ENCODE measurements around the gene NPHP3. TPM values are rescaled to one million over a fixed set of nuclear protein-coding genes. Genes with fewer than 3 reads are reported as not detected.

Gene NPHP3
- total and polyA plus RNA-seq, 7 donors: 3.9 to 9.1 (median 6.9) TPM

- no peak for TF ChIP-seq CTCF (IDR thresholded peaks at IDR 0.05)
- H3K9me3 ChIP-seq: no peaks in the 10 kb centered on the region
- WGBS, 3 donors: 81 to 90% (median 85%) methylated on average over 5 of the region's 5 CpGs
- DNase-seq: no peak
- no peak overlapping the region for H3K4me3 ChIP-seq
- H3K27me3 ChIP-seq (ENCODE audit: insufficient read depth in 3 of 3, low read length in 2 of 3): no peaks in the 10 kb centered on the region
- intact Hi-C loops (cut with DNase I): loop anchor here (10.0 kb wide), 2 partner anchors 45 to 945 kb away; partner anchors contain the start of gene UBA5 (in 1 of the 2)
- no peaks in the 10 kb centered on the region for H3K4me1 ChIP-seq
- no peak for ATAC-seq
- peaks cover 0 to 93% of the 10 kb centered on the region in 2 donors for H3K36me3 ChIP-seq (ENCODE audit: insufficient read depth in 1 of 2, low read depth in 1 of 2)
- no peak overlapping the region for H3K27ac ChIP-seq
These were observed 12.4 kb downstream of the NPHP3 start for GRCh38 chr3:132709761-132710160.

GRCh38 chr3:132703733-132704132 lies 18.5 kb downstream of the NPHP3 start:
- intact Hi-C loops (cut with DNase I): loop anchor here in 1 of 2 donors (5.0 to 10.0 kb wide), 2 partner anchors 36 to 951 kb away; no protein-coding TSS in a partner anchor
- no peak for ATAC-seq
- peaks cover 3 to 98% of the 10 kb centered on the region in 2 donors for H3K36me3 ChIP-seq (ENCODE audit: insufficient read depth in 1 of 2, low read depth in 1 of 2)
- no peak overlapping the region for H3K4me3 ChIP-seq
- no peak for DNase-seq
- TF ChIP-seq CTCF (IDR thresholded peaks at IDR 0.05): no peak
- no peaks in the 10 kb centered on the region for H3K9me3 ChIP-seq
- no peaks in the 10 kb centered on the region for H3K27me3 ChIP-seq (ENCODE audit: insufficient read depth in 3 of 3, low read length in 2 of 3)
- no peaks in the 10 kb centered on the region for H3K4me1 ChIP-seq
- WGBS, 3 donors: 65 to 90% (median 71%) methylated on average over 2 of the region's 2 CpGs
- no peak overlapping the region for H3K27ac ChIP-seq

GRCh38 chr3:132695422-132695821 lies 26.8 kb downstream of the NPHP3 start:
- no peaks in the 10 kb centered on the region for H3K4me1 ChIP-seq
- peaks cover 2 to 100% of the 10 kb centered on the region in 2 donors for H3K36me3 ChIP-seq (ENCODE audit: insufficient read depth in 1 of 2, low read depth in 1 of 2)
- DNase-seq: no peak
- WGBS, 3 donors: 92 to 96% (median 94%) methylated on average over 1 of the region's 1 CpG
- no peak for TF ChIP-seq CTCF (IDR thresholded peaks at IDR 0.05)
- no peak overlapping the region for H3K4me3 ChIP-seq
- ATAC-seq: no peak
- H3K27ac ChIP-seq: no peak overlapping the region
- no peaks in the 10 kb centered on the region for H3K27me3 ChIP-seq (ENCODE audit: insufficient read depth in 3 of 3, low read length in 2 of 3)
- H3K9me3 ChIP-seq: no peaks in the 10 kb centered on the region
- intact Hi-C loops (cut with DNase I): loop anchor here in 1 of 2 donors (10.0 kb wide), 1 partner anchor 181 kb away; no protein-coding TSS in a partner anchor

GRCh38 chr3:132694991-132695390 lies 27.2 kb downstream of the NPHP3 start:
- H3K36me3 ChIP-seq (ENCODE audit: insufficient read depth in 1 of 2, low read depth in 1 of 2): peaks cover 2 to 100% of the 10 kb centered on the region in 2 donors
- DNase-seq: no peak
- H3K27ac ChIP-seq: no peak overlapping the region
- no peak overlapping the region for H3K4me3 ChIP-seq
- no peak for ATAC-seq
- WGBS, 3 donors: 69 to 84% (median 81%) methylated on average over 4 of the region's 4 CpGs
- no peaks in the 10 kb centered on the region for H3K27me3 ChIP-seq (ENCODE audit: insufficient read depth in 3 of 3, low read length in 2 of 3)
- no peak for TF ChIP-seq CTCF (IDR thresholded peaks at IDR 0.05)
- intact Hi-C loops (cut with DNase I): loop anchor here in 1 of 2 donors (10.0 kb wide), 1 partner anchor 180 kb away; no protein-coding TSS in a partner anchor
- no peaks in the 10 kb centered on the region for H3K4me1 ChIP-seq
- H3K9me3 ChIP-seq: no peaks in the 10 kb centered on the region

GRCh38 chr3:132690040-132690439 lies 32.2 kb downstream of the NPHP3 start:
- Histone ChIP-seq H3K36me3 (ENCODE audit: insufficient read depth in 1 of 2, low read depth in 1 of 2) (peaks cover 12 to 100% of the 10 kb centered on the region in 2 donors), H3K9me3 (no peaks in the 10 kb centered on the region), H3K27ac (no peak overlapping the region), H3K4me1 (no peaks in the 10 kb centered on the region), H3K27me3 (ENCODE audit: insufficient read depth in 3 of 3, low read length in 2 of 3) (no peaks in the 10 kb centered on the region), H3K4me3 (no peak overlapping the region)
- no peak for ATAC-seq
- TF ChIP-seq CTCF (IDR thresholded peaks at IDR 0.05): no peak
- 92 to 95% (median 95%) methylated on average over 4 of the region's 4 CpGs for WGBS, 3 donors
- no peak for DNase-seq
- intact Hi-C loops (cut with DNase I): loop anchor here in 1 of 2 donors (10.0 kb wide), 1 partner anchor 175 kb away; no protein-coding TSS in a partner anchor

Data from psoas muscle (tissue), 8 donors.